B cell (primary cell): ENCODE results near the gene PARD3. TPM values are rescaled to one million over a fixed set of nuclear protein-coding genes. Genes with fewer than 3 reads are reported as not detected.

ENCODE experiments used
- ATAC-seq: fragments of 200-7000 bp; cut with Tn5 transposase; one replicate; pipeline ENCODE4 v1.10.0; 2021; ENCODE audit warnings: low read depth, mild to moderate bottlenecking, moderate number of reproducible peaks, moderate library complexity
- CTCF ChIA-PET: fragments of 350-600 bp; sonication (Branson Sonifier 250); formaldehyde crosslinking; loops from one replicate; lab custom pipeline; 2021; ENCODE audit warnings: antibody characterized with exemption, inconsistent platforms; lab: Charles Lee
- POLR2A ChIA-PET: fragments of 350-600 bp; sonication (Branson Sonifier 250); formaldehyde crosslinking; loops from one replicate; lab custom pipeline; 2021; ENCODE audit warnings: antibody characterized with exemption; lab: Charles Lee
- DNase-seq: peaks from one replicate; pipeline ENCODE4 v3.0.0; 2013
- H2AFZ ChIP-seq: 2 replicates; pipeline ENCODE4 v1.6.1; 2012; ENCODE audit warnings: mild to moderate bottlenecking, low read depth, low read length; ENCODE audit not compliant: insufficient read depth, poor library complexity, severe bottlenecking
- H3K27ac ChIP-seq, 2 donors: 1 replicate in 1 of 2; 2 replicates in 1 of 2; pipeline ENCODE4 v1.5.1; 2012 to 2013; ENCODE audit warnings: low read length in 2 of 2, mild to moderate bottlenecking in 2 of 2, moderate library complexity in 1 of 2
- H3K27me3 ChIP-seq, 4 experiments: fragments of 200-600 bp in 1 of 4; sonication (generic) in 1 of 4; replicated peaks in 1 of 4; 1 replicate in 2 of 4; 2 replicates in 2 of 4; pipeline versions ENCODE4 v1.6.1 to v1.7.0; 2013 to 2016; ENCODE audit warnings: low read length in 3 of 4, mild to moderate bottlenecking in 2 of 4, mixed read lengths in 1 of 4, moderate library complexity in 1 of 4; ENCODE audit not compliant: insufficient read depth in 4 of 4, control insufficient read depth in 3 of 4; ENCODE audit errors: control extremely low read depth in 1 of 4
- H3K36me3 ChIP-seq, 2 experiments: replicated peaks in 1 of 2; 1 replicate in 1 of 2; 2 replicates in 1 of 2; pipeline versions ENCODE4 v1.6.1 to v1.7.1; 2013; ENCODE audit warnings: low read length in 1 of 2; ENCODE audit not compliant: insufficient read depth in 2 of 2, control insufficient read depth in 1 of 2; ENCODE audit errors: control extremely low read depth in 1 of 2, extremely low read depth in 1 of 2
- H3K4me1 ChIP-seq, 2 donors: fragments of 200-600 bp in 1 of 2; sonication (generic) in 1 of 2; 1 replicate in 1 of 2; 2 replicates in 1 of 2; pipeline versions ENCODE4 v1.5.1 to v1.6.1; 2013 to 2017; ENCODE audit warnings: low read length in 2 of 2; ENCODE audit not compliant: control insufficient read depth in 2 of 2, insufficient read depth in 2 of 2
- H3K4me2 ChIP-seq: replicated peaks from 2 replicates; pipeline ENCODE3; 2012; ENCODE audit warnings: mild to moderate bottlenecking, low read depth, low read length; ENCODE audit not compliant: poor library complexity, severe bottlenecking
- H3K4me3 ChIP-seq, 5 experiments: fragments of 200-600 bp in 1 of 5; sonication (generic) in 1 of 5; 1 replicate in 3 of 5; 2 replicates in 2 of 5; pipeline versions ENCODE4 v1.5.1 to v1.7.0; 2011 to 2016; ENCODE audit warnings: low read length in 4 of 5, mild to moderate bottlenecking in 4 of 5, low read depth in 2 of 5, control low read depth in 1 of 5, moderate library complexity in 1 of 5; ENCODE audit not compliant: insufficient read depth in 1 of 5; ENCODE audit errors: control extremely low read depth in 1 of 5, extremely low read depth in 1 of 5
- H3K79me2 ChIP-seq: fragments of 200-600 bp; sonication (generic); one replicate; pipeline ENCODE4 v1.6.0; 2016; ENCODE audit warnings: low read length; ENCODE audit not compliant: control insufficient read depth, insufficient read depth
- H3K9ac ChIP-seq: fragments of 200-600 bp; sonication (generic); 2 replicates; pipeline ENCODE4 v1.6.1; 2017; ENCODE audit warnings: mild to moderate bottlenecking, low read length, moderate library complexity
- H3K9me3 ChIP-seq, 3 donors: one replicate each; pipeline versions ENCODE4 v1.6.1 to v1.7.1; 2013; ENCODE audit warnings: low read length in 2 of 3; ENCODE audit not compliant: control insufficient read depth in 2 of 3, insufficient read depth in 1 of 3; ENCODE audit errors: control extremely low read depth in 1 of 3
- H4K20me1 ChIP-seq: 2 replicates; pipeline ENCODE4 v1.6.0; 2012; ENCODE audit warnings: mild to moderate bottlenecking, low read length; ENCODE audit not compliant: insufficient read depth, control insufficient read depth, poor library complexity, severe bottlenecking
- H3K27ac Mint-ChIP-seq: one replicate; pipeline ENCODE4 v1.8.0; 2021; ENCODE audit warnings: mixed read lengths
- H3K27me3 Mint-ChIP-seq: one replicate; pipeline ENCODE4 v1.8.0; 2021; ENCODE audit warnings: mixed read lengths
- H3K4me1 Mint-ChIP-seq: one replicate; pipeline ENCODE4 v1.8.0; 2021; ENCODE audit warnings: mixed read lengths
- H3K4me3 Mint-ChIP-seq: one replicate; pipeline ENCODE4 v1.8.0; 2021; ENCODE audit warnings: mixed read lengths
- H3K9me3 Mint-ChIP-seq: one replicate; pipeline ENCODE4 v1.8.0; 2022; ENCODE audit warnings: mixed read lengths; ENCODE audit not compliant: insufficient read depth
- CTCF ChIP-seq: fragments of 200-600 bp; IDR thresholded peaks from one replicate; pipeline ENCODE4 v1.8.0; 2022; ENCODE audit warnings: antibody characterized with exemption, mild to moderate bottlenecking
- EZH2 ChIP-seq: IDR thresholded peaks from 2 replicates; pipeline ENCODE4 v1.6.1; 2012; ENCODE audit warnings: borderline replicate concordance, low read depth, mild to moderate bottlenecking, moderate library complexity, low read length; ENCODE audit not compliant: insufficient read depth, poor library complexity, severe bottlenecking
- WGBS: methylation state at CpG from one replicate; pipeline ENCODE4 v1.1.5; 2013; ENCODE audit warnings: missing lambda C conversion rate; ENCODE audit not compliant: insufficient coverage; 5-methylcytosine and 5-hydroxymethylcytosine counted together
- intact Hi-C: fragments of 100-400 bp; cut with micrococcal nuclease; formaldehyde crosslinking; loops from one replicate; pipeline ENCODE4 v1.10.0; 2022
- polyA plus RNA-seq: library from polyadenylated mRNA; depleted of rRNA; stranded (reverse); fragments of >200 nt; gene quantifications from 2 replicates; pipeline ENCODE4 v1.2.3, GENCODE V29; 2012
- total RNA-seq, 2 donors: library from RNA; stranded (reverse); fragments of 120-200 nt in 1 of 2; gene quantifications; 1 replicate in 1 of 2; 2 replicates in 1 of 2; pipeline versions ENCODE4 v1.2.3 to v1.2.4, GENCODE V29; 2013 to 2022

Gene PARD3
- total and polyA plus RNA-seq, 2 donors (not counting 1 experiment from before 2014, with no cell fraction given): not detected

GRCh38 chr10:34232481-34232880 is 582.6 kb downstream of the PARD3 start:
- intact Hi-C loops: no loop called here
- Histone ChIP-seq H4K20me1 (no peaks in the 10 kb centered on the region), H2AFZ (no peak overlapping the region), H3K9ac (no peak overlapping the region), H3K79me2 (no peaks in the 10 kb centered on the region), H3K27me3 (no peaks in the 10 kb centered on the region), H3K27ac (no peak overlapping the region), H3K4me2 (no peak overlapping the region), H3K36me3 (no peaks in the 10 kb centered on the region), H3K4me3 (no peak overlapping the region), H3K4me1 (no peaks in the 10 kb centered on the region), H3K9me3 (no peaks in the 10 kb centered on the region)
- TF ChIP-seq EZH2: no peak
- TF ChIP-seq CTCF: no peak
- CTCF ChIA-PET: interaction anchor here (0.5 kb wide), 1 partner anchor 41 kb away, joined by 3 read pairs; no protein-coding TSS in a partner anchor
- Mint-ChIP-seq H3K9me3 (no peaks in the 10 kb centered on the region), H3K27ac (no peak overlapping the region), H3K4me1 (no peaks in the 10 kb centered on the region), H3K4me3 (no peak overlapping the region), H3K27me3 (no peaks in the 10 kb centered on the region)
- POLR2A ChIA-PET: no interaction called here
- no peak for DNase-seq
- ATAC-seq: no peak
- whole genome bisulfite sequencing: 100% methylated on average over 2 of the region's 4 CpGs

GRCh38 chr10:34231441-34232180 is 583.5 kb downstream of the PARD3 start:
- 94% methylated on average over 8 of the region's 11 CpGs for WGBS
- DNase-seq: no peak
- Histone ChIP-seq H3K79me2 (no peaks in the 10 kb centered on the region), H3K27ac (no peak overlapping the region), H3K9me3 (peaks cover 0 to 4% (median 1%) of the 10 kb centered on the region in 3 donors), H4K20me1 (no peaks in the 10 kb centered on the region), H3K9ac (no peak overlapping the region), H3K4me3 (no peak overlapping the region), H3K4me1 (no peaks in the 10 kb centered on the region), H3K4me2 (no peak overlapping the region), H2AFZ (no peak overlapping the region), H3K36me3 (no peaks in the 10 kb centered on the region), H3K27me3 (no peaks in the 10 kb centered on the region)
- H3K4me3 Mint-ChIP-seq: no peak overlapping the region
- H3K27me3 Mint-ChIP-seq: no peaks in the 10 kb centered on the region
- no peak for TF ChIP-seq CTCF
- TF ChIP-seq EZH2: no peak
- intact Hi-C loops: no loop called here
- H3K27ac Mint-ChIP-seq: no peak overlapping the region
- H3K4me1 Mint-ChIP-seq: no peaks in the 10 kb centered on the region
- no peak for ATAC-seq
- ChIA-PET CTCF (no interaction called here), POLR2A (no interaction called here)
- H3K9me3 Mint-ChIP-seq: no peaks in the 10 kb centered on the region
